HepG2 (cell line): ENCODE measurements around the gene ZSCAN32. TPM values are rescaled to one million over a fixed set of nuclear protein-coding genes. Genes with fewer than 3 reads are reported as not detected.

Experiments used
- ARID4A ChIP-seq: sonication (generic); formaldehyde crosslinking; IDR thresholded peaks from 2 replicates; pipeline ENCODE4 v1.5.0; 2020; ENCODE audit warnings: mild to moderate bottlenecking, missing genetic modification reagents, borderline replicate concordance
- ARNT2 ChIP-seq: sonication (generic); formaldehyde crosslinking; IDR thresholded peaks from 2 replicates; pipeline ENCODE4 v1.8.0; 2022; ENCODE audit warnings: mild to moderate bottlenecking, low read depth, missing genetic modification reagents, moderate library complexity
- ATF7-NPFF ChIP-seq: sonication (generic); formaldehyde crosslinking; IDR thresholded peaks from 2 replicates; pipeline ENCODE4 v1.8.1; 2023; ENCODE audit warnings: mild to moderate bottlenecking, low read depth, missing genetic modification reagents, moderate library complexity
- BORCS8-MEF2B ChIP-seq: sonication (generic); formaldehyde crosslinking; IDR thresholded peaks from 2 replicates; pipeline ENCODE4 v1.8.0; 2022; ENCODE audit warnings: mild to moderate bottlenecking, missing genetic modification reagents
- FIP1L1 ChIP-seq: fragments of 200-400 bp; formaldehyde crosslinking; IDR thresholded peaks from 2 replicates; pipeline ENCODE4 v1.6.1; 2018; ENCODE audit warnings: low read depth, mild to moderate bottlenecking, low read length, moderate library complexity, borderline replicate concordance; ENCODE audit not compliant: insufficient read depth
- HMG20B ChIP-seq: conservative IDR thresholded peaks from 2 replicates; pipeline ENCODE4 v1.6.1; 2016; ENCODE audit warnings: missing genetic modification reagents, missing compliant biosample characterization
- HNRNPLL ChIP-seq: fragments of 200-400 bp; formaldehyde crosslinking; IDR thresholded peaks from 2 replicates; pipeline ENCODE4 v1.6.1; 2017; ENCODE audit warnings: mild to moderate bottlenecking, low read depth, low read length; ENCODE audit not compliant: poor library complexity, severe bottlenecking
- KLF11 ChIP-seq: IDR thresholded peaks from 2 replicates; pipeline ENCODE4 v1.6.1; 2016; ENCODE audit warnings: missing compliant biosample characterization
- MAZ ChIP-seq, 2 experiments: sonication (generic) in 1 of 2; formaldehyde crosslinking in 1 of 2; IDR thresholded peaks; 2 replicates each; pipeline versions ENCODE4 v1.5.0 to v1.6.1; 2012 to 2020; ENCODE audit warnings: low read depth in 2 of 2, mild to moderate bottlenecking in 2 of 2, borderline replicate concordance in 1 of 2, improper control_type of control experiment in 1 of 2, low read length in 1 of 2, missing genetic modification reagents in 1 of 2, moderate library complexity in 1 of 2
- MEIS2 ChIP-seq: sonication (generic); formaldehyde crosslinking; IDR thresholded peaks from 2 replicates; pipeline ENCODE4 v1.9.0; 2021; ENCODE audit warnings: mild to moderate bottlenecking, missing genetic modification reagents
- SSRP1 ChIP-seq: IDR thresholded peaks from 2 replicates; pipeline ENCODE4 v1.6.1; 2016; ENCODE audit warnings: control low read depth
- XRCC5 ChIP-seq: fragments of 200-400 bp; formaldehyde crosslinking; optimal IDR thresholded peaks from 2 replicates; pipeline ENCODE3; 2017; ENCODE audit warnings: mild to moderate bottlenecking, low read length
- ZNF253 ChIP-seq: sonication (generic); formaldehyde crosslinking; IDR thresholded peaks from 2 replicates; pipeline ENCODE4 v1.8.0; 2022; ENCODE audit warnings: mild to moderate bottlenecking, missing genetic modification reagents, borderline replicate concordance
- ZNF292 ChIP-seq: sonication (generic); formaldehyde crosslinking; IDR thresholded peaks from 2 replicates; pipeline ENCODE4 v1.8.1; 2022; ENCODE audit warnings: mild to moderate bottlenecking, low read depth, missing genetic modification reagents, borderline replicate concordance
- ZNF674 ChIP-seq: sonication (generic); formaldehyde crosslinking; IDR thresholded peaks from 2 replicates; pipeline ENCODE4 v1.5.0; 2020; ENCODE audit warnings: low read depth, mild to moderate bottlenecking, missing genetic modification reagents
- ZSCAN21 ChIP-seq: sonication (generic); formaldehyde crosslinking; IDR thresholded peaks from 2 replicates; pipeline ENCODE4 v1.8.0; 2022; ENCODE audit warnings: mild to moderate bottlenecking, missing genetic modification reagents, moderate library complexity, borderline replicate concordance
- polyA plus RNA-seq, 8 experiments: library from polyadenylated mRNA; depleted of rRNA in 3 of 8; stranded (reverse) in 7 of 8; unstranded in 1 of 8; fragments of >200 nt; fragmentation: Illumina TruSeq in 4 of 8; extraction: Trizol in 4 of 8; gene quantifications; 2 replicates each; pipeline versions ENCODE4 v1.2.1 to v1.2.3, GENCODE V29; 2011 to 2016; ENCODE audit warnings: low read depth in 4 of 8, missing spikeins in 1 of 8, mixed read lengths in 1 of 8; ENCODE audit not compliant: insufficient read depth in 1 of 8
- total RNA-seq, 5 experiments: library from RNA; depleted of rRNA; stranded (reverse); fragments of >200 nt; fragmentation: Illumina TruSeq; extraction: Trizol; gene quantifications; 2 replicates each; pipeline ENCODE4 v1.2.3, GENCODE V29; 2016; ENCODE audit warnings: low read depth in 1 of 5
- TF ChIP-seq, protein P1 (sequence below): sonication (generic); formaldehyde crosslinking; IDR thresholded peaks from 2 replicates; pipeline ENCODE4 v1.5.1; 2020; ENCODE audit warnings: missing genetic modification reagents, mild to moderate bottlenecking, borderline replicate concordance
- TF ChIP-seq, protein P2 (sequence below): sonication (generic); formaldehyde crosslinking; conservative IDR thresholded peaks from 2 replicates; pipeline ENCODE4 v1.8.0; 2022; ENCODE audit warnings: missing genetic modification reagents

Gene ZSCAN32
- total and polyA plus RNA-seq, 2 of the 13 experiments (the other 11 are each of a cell fraction or from before 2014, with no cell fraction given) = 10.7 to 12.8 TPM

DNA sequence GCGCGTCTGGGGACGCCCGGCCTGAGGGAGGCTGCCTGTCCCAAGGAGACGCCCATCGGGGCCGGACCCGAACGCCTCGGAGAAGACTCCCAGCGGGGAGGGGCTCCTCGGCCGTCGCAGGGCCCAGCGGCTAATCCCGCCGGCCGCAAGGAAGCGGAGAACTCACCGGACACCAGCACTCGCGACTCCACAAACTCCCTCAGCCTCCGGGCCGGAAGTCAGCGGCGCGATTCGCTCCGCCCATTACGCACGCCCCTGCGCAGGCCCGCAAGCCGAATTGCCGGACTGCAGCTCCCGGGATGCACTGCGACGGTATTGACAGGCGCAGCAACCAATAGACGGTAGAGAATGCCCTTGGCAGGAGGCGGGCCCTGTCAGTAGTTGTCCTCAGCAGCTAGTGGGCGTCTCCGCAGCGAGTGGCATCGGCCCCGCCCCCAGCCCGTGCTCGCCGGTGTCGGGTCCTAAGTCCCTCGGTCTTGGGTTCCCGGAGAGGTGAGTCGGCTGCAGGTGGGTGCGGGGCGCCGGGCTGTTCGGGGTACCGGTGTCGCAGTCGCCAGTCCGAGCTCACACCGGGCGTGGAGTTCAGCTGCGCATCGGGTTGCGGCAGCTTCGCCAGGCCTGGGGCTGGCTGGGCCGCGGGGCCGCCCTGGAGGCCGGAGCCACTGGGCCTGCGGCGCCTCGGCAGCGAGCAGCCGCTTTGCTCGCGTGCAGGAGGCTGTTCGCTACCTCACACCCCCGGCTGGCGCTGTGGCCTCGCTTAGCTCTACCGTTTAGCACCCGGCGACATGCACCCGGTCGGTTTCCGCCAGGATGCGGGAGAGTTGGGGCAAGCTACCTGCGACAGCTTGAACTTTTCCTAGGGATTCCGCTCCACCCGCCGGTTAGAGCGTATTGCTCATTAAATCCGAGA, at the start of gene ZSCAN32, which contains the start of gene ZNF174 (continued):
- TF ChIP-seq, protein P1, sequence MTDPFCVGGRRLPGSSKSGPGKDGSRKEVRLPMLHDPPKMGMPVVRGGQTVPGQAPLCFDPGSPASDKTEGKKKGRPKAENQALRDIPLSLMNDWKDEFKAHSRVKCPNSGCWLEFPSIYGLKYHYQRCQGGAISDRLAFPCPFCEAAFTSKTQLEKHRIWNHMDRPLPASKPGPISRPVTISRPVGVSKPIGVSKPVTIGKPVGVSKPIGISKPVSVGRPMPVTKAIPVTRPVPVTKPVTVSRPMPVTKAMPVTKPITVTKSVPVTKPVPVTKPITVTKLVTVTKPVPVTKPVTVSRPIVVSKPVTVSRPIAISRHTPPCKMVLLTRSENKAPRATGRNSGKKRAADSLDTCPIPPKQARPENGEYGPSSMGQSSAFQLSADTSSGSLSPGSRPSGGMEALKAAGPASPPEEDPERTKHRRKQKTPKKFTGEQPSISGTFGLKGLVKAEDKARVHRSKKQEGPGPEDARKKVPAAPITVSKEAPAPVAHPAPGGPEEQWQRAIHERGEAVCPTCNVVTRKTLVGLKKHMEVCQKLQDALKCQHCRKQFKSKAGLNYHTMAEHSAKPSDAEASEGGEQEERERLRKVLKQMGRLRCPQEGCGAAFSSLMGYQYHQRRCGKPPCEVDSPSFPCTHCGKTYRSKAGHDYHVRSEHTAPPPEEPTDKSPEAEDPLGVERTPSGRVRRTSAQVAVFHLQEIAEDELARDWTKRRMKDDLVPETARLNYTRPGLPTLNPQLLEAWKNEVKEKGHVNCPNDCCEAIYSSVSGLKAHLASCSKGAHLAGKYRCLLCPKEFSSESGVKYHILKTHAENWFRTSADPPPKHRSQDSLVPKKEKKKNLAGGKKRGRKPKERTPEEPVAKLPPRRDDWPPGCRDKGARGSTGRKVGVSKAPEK (CRISPR knock-in tag) = no peak
- TF ChIP-seq XRCC5 (peak; percentile 94), HNRNPLL (peak; percentile 99), ZNF292 (CRISPR knock-in tag) (no peak), ZNF253 (CRISPR knock-in tag) (no peak), MAZ (IDR thresholded peaks at IDR 0.05; ENCODE audit: borderline replicate concordance, low read depth, low read length) (no peak), MAZ (CRISPR knock-in tag; IDR thresholded peaks at IDR 0.05; ENCODE audit: low read depth) (peak; percentile 93), MEIS2 (CRISPR knock-in tag) (no peak; the same call in none of the 2 replicates), SSRP1 (CRISPR knock-in tag) (no peak), KLF11 (CRISPR knock-in tag) (0 out of 2 replicates have a peak, but pooled peaks have one; percentile 40), ARID4A (CRISPR knock-in tag) (peak; percentile 97), HMG20B (CRISPR knock-in tag) (no peak; the same call in 1 of the 2 replicates), ATF7-NPFF (CRISPR knock-in tag) (peak; percentile 90), FIP1L1 (no peak), ARNT2 (peak; percentile 75; the same call in 1 of the 2 replicates), ZNF674 (CRISPR knock-in tag) (0 out of 2 replicates have a peak, but pooled peaks have one; percentile 52), ZSCAN21 (CRISPR knock-in tag) (peak; percentile 85; the same call in 1 of the 2 replicates), BORCS8-MEF2B (peak; percentile 66; the same call in 1 of the 2 replicates)
- TF ChIP-seq, protein P2, sequence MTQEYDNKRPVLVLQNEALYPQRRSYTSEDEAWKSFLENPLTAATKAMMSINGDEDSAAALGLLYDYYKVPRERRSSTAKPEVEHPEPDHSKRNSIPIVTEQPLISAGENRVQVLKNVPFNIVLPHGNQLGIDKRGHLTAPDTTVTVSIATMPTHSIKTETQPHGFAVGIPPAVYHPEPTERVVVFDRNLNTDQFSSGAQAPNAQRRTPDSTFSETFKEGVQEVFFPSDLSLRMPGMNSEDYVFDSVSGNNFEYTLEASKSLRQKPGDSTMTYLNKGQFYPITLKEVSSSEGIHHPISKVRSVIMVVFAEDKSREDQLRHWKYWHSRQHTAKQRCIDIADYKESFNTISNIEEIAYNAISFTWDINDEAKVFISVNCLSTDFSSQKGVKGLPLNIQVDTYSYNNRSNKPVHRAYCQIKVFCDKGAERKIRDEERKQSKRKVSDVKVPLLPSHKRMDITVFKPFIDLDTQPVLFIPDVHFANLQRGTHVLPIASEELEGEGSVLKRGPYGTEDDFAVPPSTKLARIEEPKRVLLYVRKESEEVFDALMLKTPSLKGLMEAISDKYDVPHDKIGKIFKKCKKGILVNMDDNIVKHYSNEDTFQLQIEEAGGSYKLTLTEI (CRISPR knock-in tag) = no peak
